ENCODE data around the gene CALHM1. TPM values are rescaled to one million over a fixed set of nuclear protein-coding genes. Genes with fewer than 3 reads are reported as not detected.

Gene CALHM1
- total RNA-seq, 6 donors from 2014 or later: not detected

DNA sequence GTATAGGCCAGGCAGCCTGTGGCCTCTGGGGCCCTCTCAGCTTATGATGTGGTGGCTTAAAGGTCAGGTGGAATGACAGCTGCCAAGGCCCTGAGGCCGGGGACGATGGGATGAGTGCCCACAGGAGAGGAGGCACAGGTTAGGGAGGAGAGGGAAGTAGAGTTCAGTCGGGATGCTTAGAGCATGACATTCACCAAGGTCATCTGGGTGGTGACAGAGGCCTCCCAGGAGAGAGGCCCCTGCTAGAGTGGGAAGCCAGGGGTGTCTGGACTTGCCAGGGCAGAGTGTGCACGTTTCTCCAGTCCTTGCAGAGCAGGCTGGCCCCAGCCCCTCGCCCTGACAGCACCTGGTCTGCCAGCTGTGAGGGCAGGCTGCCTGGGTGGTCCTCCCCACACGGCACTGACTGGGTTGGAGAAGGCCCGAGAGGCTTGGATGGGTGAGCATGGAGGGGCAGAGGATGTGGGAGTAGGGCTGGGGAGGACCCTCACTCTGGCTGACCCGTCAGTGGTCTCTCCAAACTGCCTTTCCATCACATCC is 1.5 kb downstream of the CALHM1 start:
- Histone ChIP-seq H3K4me1 (peaks cover 6 to 8% (median 7%) of the 10 kb centered on the region in 4 donors), H3K27me3 (no peaks in the 10 kb centered on the region), H3K4me3 (no peak overlapping the region), H3K36me3 (no peaks in the 10 kb centered on the region), H3K27ac (no peak overlapping the region), H3K9me3 (no peaks in the 10 kb centered on the region)
- DNase-seq: no peak
- WGBS, 2 donors: 88 to 89% methylated on average over 3 to 8 of the region's 8 CpGs
- no peak for ATAC-seq (ENCODE audit: low FRiP score in 2 of 2)
- no peak for TF ChIP-seq POLR2AphosphoS5 (IDR thresholded peaks at IDR 0.05)
- TF ChIP-seq, protein P1, sequence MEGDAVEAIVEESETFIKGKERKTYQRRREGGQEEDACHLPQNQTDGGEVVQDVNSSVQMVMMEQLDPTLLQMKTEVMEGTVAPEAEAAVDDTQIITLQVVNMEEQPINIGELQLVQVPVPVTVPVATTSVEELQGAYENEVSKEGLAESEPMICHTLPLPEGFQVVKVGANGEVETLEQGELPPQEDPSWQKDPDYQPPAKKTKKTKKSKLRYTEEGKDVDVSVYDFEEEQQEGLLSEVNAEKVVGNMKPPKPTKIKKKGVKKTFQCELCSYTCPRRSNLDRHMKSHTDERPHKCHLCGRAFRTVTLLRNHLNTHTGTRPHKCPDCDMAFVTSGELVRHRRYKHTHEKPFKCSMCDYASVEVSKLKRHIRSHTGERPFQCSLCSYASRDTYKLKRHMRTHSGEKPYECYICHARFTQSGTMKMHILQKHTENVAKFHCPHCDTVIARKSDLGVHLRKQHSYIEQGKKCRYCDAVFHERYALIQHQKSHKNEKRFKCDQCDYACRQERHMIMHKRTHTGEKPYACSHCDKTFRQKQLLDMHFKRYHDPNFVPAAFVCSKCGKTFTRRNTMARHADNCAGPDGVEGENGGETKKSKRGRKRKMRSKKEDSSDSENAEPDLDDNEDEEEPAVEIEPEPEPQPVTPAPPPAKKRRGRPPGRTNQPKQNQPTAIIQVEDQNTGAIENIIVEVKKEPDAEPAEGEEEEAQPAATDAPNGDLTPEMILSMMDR (IDR thresholded peaks at IDR 0.05): no peak
- no peak for TF ChIP-seq POLR2A (IDR thresholded peaks at IDR 0.05)
- TF ChIP-seq EP300 (IDR thresholded peaks at IDR 0.05): no peak

- WGBS, 2 donors: 89 to 90% methylated on average over 7 to 9 of the region's 9 CpGs
- no peak for ATAC-seq (ENCODE audit: low FRiP score in 2 of 2)
Observed at GRCh38 chr10:103456074-103456660, 2.5 kb downstream of the CALHM1 start.

GRCh38 chr10:103455235-103455634 is 3.5 kb downstream of the CALHM1 start:
- Histone ChIP-seq H3K4me1 (peaks cover 12 to 23% (median 16%) of the 10 kb centered on the region in 4 donors), H3K27me3 (no peaks in the 10 kb centered on the region), H3K9me3 (no peaks in the 10 kb centered on the region), H3K36me3 (no peaks in the 10 kb centered on the region), H3K27ac (no peak overlapping the region), H3K4me3 (no peak overlapping the region)
- 83 to 90% methylated on average over 11 to 25 of the region's 25 CpGs for WGBS, 2 donors
- ATAC-seq (ENCODE audit: low FRiP score in 2 of 2) (no peak), DNase-seq (peak in 1 of 2 donors; percentile 77)
- no peak for TF ChIP-seq POLR2A (IDR thresholded peaks at IDR 0.05)
- TF ChIP-seq POLR2AphosphoS5 (IDR thresholded peaks at IDR 0.05): no peak
- TF ChIP-seq EP300 (IDR thresholded peaks at IDR 0.05): no peak
- TF ChIP-seq, protein P1 (IDR thresholded peaks at IDR 0.05): no peak

More at GRCh38 chr10:103456074-103456660, 2.5 kb downstream of the CALHM1 start:
- H3K27ac ChIP-seq: no peak overlapping the region
- H3K36me3 ChIP-seq: no peaks in the 10 kb centered on the region
- DNase-seq: no peak
- no peaks in the 10 kb centered on the region for H3K27me3 ChIP-seq
- H3K4me1 ChIP-seq: peaks cover 6 to 14% (median 10%) of the 10 kb centered on the region in 4 donors
- H3K9me3 ChIP-seq: no peaks in the 10 kb centered on the region
- H3K4me3 ChIP-seq: no peak overlapping the region
- no peak for TF ChIP-seq POLR2A (IDR thresholded peaks at IDR 0.05)
- TF ChIP-seq, protein P1 (IDR thresholded peaks at IDR 0.05): no peak
- TF ChIP-seq POLR2AphosphoS5 (IDR thresholded peaks at IDR 0.05): no peak
- no peak for TF ChIP-seq EP300 (IDR thresholded peaks at IDR 0.05)

GRCh38 chr10:103454026-103454425 is 4.7 kb downstream of the CALHM1 start:
- H3K9me3 ChIP-seq: no peaks in the 10 kb centered on the region
- 73 to 84% methylated on average over 2 to 4 of the region's 4 CpGs for WGBS, 2 donors
- no peak for DNase-seq
- TF ChIP-seq POLR2AphosphoS5 (IDR thresholded peaks at IDR 0.05) (no peak), EP300 (IDR thresholded peaks at IDR 0.05) (no peak), POLR2A (IDR thresholded peaks at IDR 0.05) (no peak)
- TF ChIP-seq, protein P1 (IDR thresholded peaks at IDR 0.05): no peak
- H3K27me3 ChIP-seq: no peaks in the 10 kb centered on the region
- H3K36me3 ChIP-seq: peaks cover 0 to 12% (median 8%) of the 10 kb centered on the region in 4 donors
- H3K4me3 ChIP-seq: no peak overlapping the region
- no peak overlapping the region for H3K27ac ChIP-seq
- peaks cover 24 to 35% (median 27%) of the 10 kb centered on the region in 4 donors for H3K4me1 ChIP-seq
- no peak for ATAC-seq (ENCODE audit: low FRiP score in 2 of 2)
